HFFc6 (cell line): ENCODE measurements around the gene REX1BD. TPM values are rescaled to one million over a fixed set of nuclear protein-coding genes. Genes with fewer than 3 reads are reported as not detected.
A peak's percentile ranks its signal among the peaks of the same experiment; 100 is the strongest.

ENCODE experiments used
- DNase-seq: peaks from one replicate; pipeline ENCODE4 v3.0.0-alpha.2; 2018
- H3K27ac Mint-ChIP-seq: 2 replicates; pipeline ENCODE4 v1.8.0; 2020; ENCODE audit warnings: mild to moderate bottlenecking, mixed read lengths
- H3K27me3 Mint-ChIP-seq: 2 replicates; pipeline ENCODE4 v1.8.0; 2021; ENCODE audit warnings: mild to moderate bottlenecking, moderate library complexity, mixed read lengths; ENCODE audit not compliant: insufficient read depth
- H3K36me3 Mint-ChIP-seq: 2 replicates; pipeline ENCODE4 v1.8.0; 2021; ENCODE audit warnings: low read depth, mixed read lengths
- H3K4me1 Mint-ChIP-seq: 2 replicates; pipeline ENCODE4 v1.8.0; 2020; ENCODE audit warnings: low read depth, mixed read lengths
- H3K4me3 Mint-ChIP-seq: 2 replicates; pipeline ENCODE4 v1.8.0; 2020; ENCODE audit warnings: mild to moderate bottlenecking, moderate library complexity, mixed read lengths
- H3K9me3 Mint-ChIP-seq: 2 replicates; pipeline ENCODE4 v1.8.0; 2020; ENCODE audit warnings: mild to moderate bottlenecking, mixed read lengths
- CTCF ChIP-seq: fragments of 200-600 bp; sonication (generic); IDR thresholded peaks from 2 replicates; pipeline ENCODE4 v1.5.0; 2021; ENCODE audit warnings: antibody characterized with exemption, mild to moderate bottlenecking
- total RNA-seq, 6 experiments: library from RNA; stranded (reverse); fragmentation: NEBNext Ultra II Directional; extraction: Animal tissue kit (Norgen Biotek cat#: 25700); gene quantifications; 2 replicates in 1 of 6; 3 replicates in 5 of 6; pipeline ENCODE4 v1.2.3, GENCODE V29; 2021

The REX1BD gene
- total RNA-seq, 6 experiments from 2014 or later = 50.2 to 73.8 (median 60.8) TPM

- Mint-ChIP-seq H3K9me3 (peaks cover under 1% of the 10 kb centered on the region), H3K4me3 (peak overlapping the region; percentile 71), H3K27ac (no peak overlapping the region), H3K4me1 (peaks cover 4% of the 10 kb centered on the region; the same call in 1 of the 2 replicates), H3K36me3 (no peaks in the 10 kb centered on the region), H3K27me3 (peaks cover 64% of the 10 kb centered on the region)
- DNase-seq = no peak
- no peak for TF ChIP-seq CTCF
These were observed 23.6 kb downstream of the REX1BD start for GRCh38 chr19:18612051-18612771.

- peaks cover 4% of the 10 kb centered on the region; the same call in 1 of the 2 replicates for H3K4me1 Mint-ChIP-seq
- peaks cover 8% of the 10 kb centered on the region for H3K9me3 Mint-ChIP-seq
- no peak for DNase-seq
- H3K36me3 Mint-ChIP-seq = peaks cover 7% of the 10 kb centered on the region
- H3K27me3 Mint-ChIP-seq = peaks cover 62% of the 10 kb centered on the region
- no peak within 1 kb of the TSS for H3K27ac Mint-ChIP-seq
- no peak for TF ChIP-seq CTCF
- peak within 1 kb of the TSS; percentile 71 for H3K4me3 Mint-ChIP-seq
These were observed 24.4 kb downstream of the REX1BD start, which contains the start of gene TMEM59L for GRCh38 chr19:18612772-18613588. Gene TMEM59L (plus strand): TSS chr19:18612870. CDS start chr19:18612959, 89 bp downstream.

- TF ChIP-seq CTCF = no peak
- H3K9me3 Mint-ChIP-seq = peaks cover 9% of the 10 kb centered on the region
- DNase-seq = no peak
- peaks cover 7% of the 10 kb centered on the region for H3K36me3 Mint-ChIP-seq
- H3K4me3 Mint-ChIP-seq = peak overlapping the region; percentile 28; the same call in 1 of the 2 replicates
- no peak overlapping the region for H3K27ac Mint-ChIP-seq
- H3K4me1 Mint-ChIP-seq = peaks cover 4% of the 10 kb centered on the region; the same call in 1 of the 2 replicates
- peaks cover 54% of the 10 kb centered on the region for H3K27me3 Mint-ChIP-seq
These were observed 25.1 kb downstream of the REX1BD start for GRCh38 chr19:18613589-18614234.

GRCh38 chr19:18616023-18616422, 27.4 kb downstream of the REX1BD start:
- no peak overlapping the region for H3K27ac Mint-ChIP-seq
- peaks cover 48% of the 10 kb centered on the region for H3K27me3 Mint-ChIP-seq
- peaks cover 7% of the 10 kb centered on the region for H3K36me3 Mint-ChIP-seq
- peaks cover 3% of the 10 kb centered on the region; the same call in 1 of the 2 replicates for H3K4me1 Mint-ChIP-seq
- no peak for DNase-seq
- peaks cover 9% of the 10 kb centered on the region for H3K9me3 Mint-ChIP-seq
- H3K4me3 Mint-ChIP-seq = no peak overlapping the region
- TF ChIP-seq CTCF = no peak

GRCh38 chr19:18617562-18617961, 29.0 kb downstream of the REX1BD start:
- Mint-ChIP-seq H3K4me1 (no peaks in the 10 kb centered on the region), H3K27ac (no peak overlapping the region), H3K9me3 (peaks cover 9% of the 10 kb centered on the region), H3K36me3 (peaks cover 7% of the 10 kb centered on the region), H3K4me3 (no peak overlapping the region), H3K27me3 (peaks cover 40% of the 10 kb centered on the region)
- DNase-seq = no peak
- no peak for TF ChIP-seq CTCF
